GM12878 (cell line): ENCODE data around the gene CDCA7.

Experiments
- EZH2 ChIP-seq: IDR thresholded peaks from 2 replicates; pipeline ENCODE4 v1.6.1; 2012; ENCODE audit warnings: low read depth, mild to moderate bottlenecking, control low read depth, inconsistent platforms, low read length, borderline replicate concordance; ENCODE audit not compliant: control insufficient read depth
- TF ChIP-seq, protein P1 (sequence below): IDR thresholded peaks from 2 replicates; pipeline ENCODE4 v1.6.1; 2012; ENCODE audit warnings: mild to moderate bottlenecking, low read depth, low read length

DNA sequence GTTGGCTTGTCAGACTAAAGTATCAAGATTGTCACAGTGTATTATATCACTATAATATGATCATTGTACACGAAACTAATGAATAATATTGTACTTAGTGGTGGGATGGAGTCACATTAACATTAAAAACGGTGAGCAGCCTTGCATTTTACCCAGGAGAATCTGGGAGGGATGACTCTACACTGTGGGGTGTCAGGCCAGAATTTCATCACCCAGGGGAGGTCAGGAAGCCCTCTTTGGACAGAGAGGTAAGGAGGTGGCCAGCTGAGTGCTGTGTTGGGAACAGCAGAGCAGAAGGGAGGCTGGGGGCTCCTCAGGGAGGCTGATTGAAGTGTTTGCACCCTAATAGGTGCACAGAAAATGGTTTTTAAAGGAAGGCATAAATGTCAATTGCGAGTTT, 33.0 kb downstream of the CDCA7 start:
- TF ChIP-seq, protein P1, sequence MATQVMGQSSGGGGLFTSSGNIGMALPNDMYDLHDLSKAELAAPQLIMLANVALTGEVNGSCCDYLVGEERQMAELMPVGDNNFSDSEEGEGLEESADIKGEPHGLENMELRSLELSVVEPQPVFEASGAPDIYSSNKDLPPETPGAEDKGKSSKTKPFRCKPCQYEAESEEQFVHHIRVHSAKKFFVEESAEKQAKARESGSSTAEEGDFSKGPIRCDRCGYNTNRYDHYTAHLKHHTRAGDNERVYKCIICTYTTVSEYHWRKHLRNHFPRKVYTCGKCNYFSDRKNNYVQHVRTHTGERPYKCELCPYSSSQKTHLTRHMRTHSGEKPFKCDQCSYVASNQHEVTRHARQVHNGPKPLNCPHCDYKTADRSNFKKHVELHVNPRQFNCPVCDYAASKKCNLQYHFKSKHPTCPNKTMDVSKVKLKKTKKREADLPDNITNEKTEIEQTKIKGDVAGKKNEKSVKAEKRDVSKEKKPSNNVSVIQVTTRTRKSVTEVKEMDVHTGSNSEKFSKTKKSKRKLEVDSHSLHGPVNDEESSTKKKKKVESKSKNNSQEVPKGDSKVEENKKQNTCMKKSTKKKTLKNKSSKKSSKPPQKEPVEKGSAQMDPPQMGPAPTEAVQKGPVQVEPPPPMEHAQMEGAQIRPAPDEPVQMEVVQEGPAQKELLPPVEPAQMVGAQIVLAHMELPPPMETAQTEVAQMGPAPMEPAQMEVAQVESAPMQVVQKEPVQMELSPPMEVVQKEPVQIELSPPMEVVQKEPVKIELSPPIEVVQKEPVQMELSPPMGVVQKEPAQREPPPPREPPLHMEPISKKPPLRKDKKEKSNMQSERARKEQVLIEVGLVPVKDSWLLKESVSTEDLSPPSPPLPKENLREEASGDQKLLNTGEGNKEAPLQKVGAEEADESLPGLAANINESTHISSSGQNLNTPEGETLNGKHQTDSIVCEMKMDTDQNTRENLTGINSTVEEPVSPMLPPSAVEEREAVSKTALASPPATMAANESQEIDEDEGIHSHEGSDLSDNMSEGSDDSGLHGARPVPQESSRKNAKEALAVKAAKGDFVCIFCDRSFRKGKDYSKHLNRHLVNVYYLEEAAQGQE = no peak
- no peak for TF ChIP-seq EZH2
